Mesothelial cell of epicardium (in vitro differentiated cells): ENCODE measurements around the gene GTF2H3. TPM values are rescaled to one million over a fixed set of nuclear protein-coding genes. Genes with fewer than 3 reads are reported as not detected.

Experiments
- DNase-seq, 2 experiments: peaks; one replicate each; pipeline ENCODE4 v3.0.0; 2021; ENCODE audit warnings: low spot score in 2 of 2; ENCODE audit not compliant: unreplicated experiment in 2 of 2
- H3K27ac Mint-ChIP-seq: 2 replicates; pipeline ENCODE4 v1.8.0; 2021; ENCODE audit warnings: mixed read lengths
- H3K27me3 Mint-ChIP-seq: 2 replicates; pipeline ENCODE4 v1.8.0; 2021; ENCODE audit warnings: low read depth, mixed read lengths
- H3K36me3 Mint-ChIP-seq: 2 replicates; pipeline ENCODE4 v1.8.0; 2021; ENCODE audit warnings: mixed read lengths
- H3K4me1 Mint-ChIP-seq: 2 replicates; pipeline ENCODE4 v1.8.0; 2021; ENCODE audit warnings: mixed read lengths
- H3K4me3 Mint-ChIP-seq: 2 replicates; pipeline ENCODE4 v1.8.0; 2021; ENCODE audit warnings: mild to moderate bottlenecking, moderate library complexity, mixed read lengths
- H3K9me3 Mint-ChIP-seq: 2 replicates; pipeline ENCODE4 v1.8.0; 2021; ENCODE audit warnings: mixed read lengths
- CTCF ChIP-seq: fragments of 200-600 bp; sonication (generic); IDR thresholded peaks from one replicate; pipeline ENCODE4 v1.5.0; 2021; ENCODE audit warnings: antibody characterized with exemption; ENCODE audit not compliant: unreplicated experiment
- total RNA-seq: library from RNA; stranded (reverse); gene quantifications from 3 replicates; pipeline ENCODE4 v1.2.1, GENCODE V29; 2021

GTF2H3 gene
- 36.1 to 38.7 TPM (median 36.4 TPM) in 3 replicates for total RNA-seq

DNA sequence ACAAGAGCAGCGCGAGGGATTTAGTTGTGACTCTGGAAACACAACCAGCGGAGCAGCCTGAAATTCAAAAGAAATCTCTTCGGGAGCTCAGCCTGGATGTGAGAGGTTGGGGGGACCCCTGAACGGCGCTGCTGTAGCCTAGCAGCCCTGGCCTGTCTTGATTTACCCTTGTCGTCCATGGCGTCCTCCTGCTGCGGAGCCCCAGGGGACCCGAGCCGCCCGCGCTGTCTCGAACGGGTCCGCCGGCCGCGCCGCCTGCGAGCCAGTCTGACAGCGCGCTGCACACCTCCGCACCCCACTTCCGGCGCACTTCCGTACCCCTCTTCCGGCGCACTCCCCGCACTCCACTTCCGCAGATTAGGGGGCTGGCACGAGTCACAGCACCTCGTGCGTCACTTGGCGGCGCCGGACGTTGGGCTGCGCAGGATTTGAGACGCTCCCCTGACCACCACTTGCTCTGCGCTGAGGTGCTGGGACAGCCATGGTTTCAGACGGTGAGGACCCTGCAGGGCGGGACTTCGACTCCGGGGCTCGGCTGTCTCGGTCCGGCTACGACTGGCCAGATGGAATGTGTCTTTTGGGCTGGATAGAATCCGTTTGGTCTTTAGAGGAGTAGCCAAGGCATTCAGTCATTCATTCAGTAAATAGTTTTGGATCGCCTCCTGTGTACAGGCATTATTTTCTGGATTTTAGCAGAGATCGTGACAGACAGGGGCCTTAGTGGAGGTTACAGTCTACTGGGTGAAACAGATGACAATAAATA lies at the start of gene GTF2H3, which contains the start of gene EIF2B1:
Gene GTF2H3, plus strand, starts transcription at position 451 of the 763 bp plus-strand sequence. Its CDS starts 31 bp downstream, at position 482.
Gene EIF2B1, minus strand, starts transcription at position 308 of the 763 bp plus-strand sequence. Its CDS starts 129 bp downstream, at position 179.
- H3K4me3 Mint-ChIP-seq = peak within 1 kb of the TSS; percentile 92
- no peak for TF ChIP-seq CTCF
- no peaks in the 10 kb centered on the region for H3K9me3 Mint-ChIP-seq
- peaks cover 15% of the 10 kb centered on the region for H3K4me1 Mint-ChIP-seq
- peak within 1 kb of the TSS; percentile 97 for H3K27ac Mint-ChIP-seq
- peak; percentile 89 to 95 for DNase-seq
- H3K27me3 Mint-ChIP-seq = no peaks in the 10 kb centered on the region
- H3K36me3 Mint-ChIP-seq = peaks cover 15% of the 10 kb centered on the region

- no peak for DNase-seq
- Mint-ChIP-seq H3K36me3 (peaks cover 38% of the 10 kb centered on the region), H3K9me3 (no peaks in the 10 kb centered on the region), H3K4me3 (no peak overlapping the region), H3K27ac (peak overlapping the region; percentile 1), H3K27me3 (no peaks in the 10 kb centered on the region), H3K4me1 (peaks cover 14% of the 10 kb centered on the region)
- TF ChIP-seq CTCF = no peak
These were observed 41.7 kb upstream of the GTF2H3 start for GRCh38 chr12:123591702-123592481.

- Mint-ChIP-seq H3K4me3 (no peak overlapping the region), H3K36me3 (peaks cover 33% of the 10 kb centered on the region), H3K27ac (no peak overlapping the region), H3K4me1 (peaks cover 8% of the 10 kb centered on the region), H3K9me3 (no peaks in the 10 kb centered on the region), H3K27me3 (no peaks in the 10 kb centered on the region)
- TF ChIP-seq CTCF = no peak
- DNase-seq = no peak
These were observed 37.9 kb upstream of the GTF2H3 start for GRCh38 chr12:123595729-123596128.

DNA sequence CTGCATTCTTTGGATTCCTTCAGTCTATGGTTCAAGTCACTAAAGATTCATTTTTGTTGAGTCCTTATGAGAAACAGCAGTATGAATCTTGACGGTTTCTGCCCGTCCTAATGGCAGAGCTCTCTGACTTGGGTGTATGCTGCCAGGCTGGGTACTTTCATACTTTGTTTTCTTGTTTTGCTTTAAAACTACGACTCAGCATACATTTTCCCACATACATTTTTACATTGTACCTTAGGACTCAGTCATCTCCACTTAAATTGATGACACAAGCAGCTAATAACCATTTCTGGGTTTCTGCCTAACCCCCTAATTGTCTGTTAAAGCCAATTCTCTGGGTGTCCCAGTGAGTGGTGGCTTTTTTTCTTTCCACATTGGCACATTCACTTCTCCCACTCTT lies 36.5 kb upstream of the GTF2H3 start:
- H3K9me3 Mint-ChIP-seq = no peaks in the 10 kb centered on the region
- no peak for TF ChIP-seq CTCF
- no peak overlapping the region for H3K4me3 Mint-ChIP-seq
- no peak overlapping the region for H3K27ac Mint-ChIP-seq
- H3K4me1 Mint-ChIP-seq = peaks cover 10% of the 10 kb centered on the region
- DNase-seq = no peak
- H3K36me3 Mint-ChIP-seq = peaks cover 23% of the 10 kb centered on the region
- no peaks in the 10 kb centered on the region for H3K27me3 Mint-ChIP-seq

GRCh38 chr12:123598522-123598921 lies 35.1 kb upstream of the GTF2H3 start:
- TF ChIP-seq CTCF = no peak
- Mint-ChIP-seq H3K4me1 (peaks cover 15% of the 10 kb centered on the region), H3K36me3 (peaks cover 18% of the 10 kb centered on the region), H3K4me3 (no peak overlapping the region), H3K9me3 (no peaks in the 10 kb centered on the region), H3K27ac (no peak overlapping the region), H3K27me3 (no peaks in the 10 kb centered on the region)
- DNase-seq = no peak
